ENCODE data around the gene FNIP2.

DNA sequence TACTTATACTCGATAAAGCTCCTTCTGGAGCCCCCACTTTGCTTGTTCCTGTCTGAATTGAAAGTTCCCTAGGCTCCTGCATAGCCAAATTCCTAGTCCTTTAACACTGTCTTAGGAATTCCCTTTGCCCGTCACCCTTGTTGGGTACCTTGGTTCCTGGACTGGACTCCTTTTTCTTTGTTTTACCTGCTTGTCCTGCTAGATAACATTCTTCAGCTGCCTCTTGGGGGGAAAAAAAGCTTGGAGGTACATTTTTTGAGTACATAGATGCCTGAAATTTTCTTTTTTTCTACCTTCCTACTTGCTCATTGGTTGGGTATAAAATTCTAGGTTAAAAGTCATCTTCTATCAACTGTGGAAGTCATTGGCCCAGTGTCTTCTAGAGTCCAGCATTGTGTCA is 179.2 kb downstream of the FNIP2 start:
- TF ChIP-seq, protein P1, sequence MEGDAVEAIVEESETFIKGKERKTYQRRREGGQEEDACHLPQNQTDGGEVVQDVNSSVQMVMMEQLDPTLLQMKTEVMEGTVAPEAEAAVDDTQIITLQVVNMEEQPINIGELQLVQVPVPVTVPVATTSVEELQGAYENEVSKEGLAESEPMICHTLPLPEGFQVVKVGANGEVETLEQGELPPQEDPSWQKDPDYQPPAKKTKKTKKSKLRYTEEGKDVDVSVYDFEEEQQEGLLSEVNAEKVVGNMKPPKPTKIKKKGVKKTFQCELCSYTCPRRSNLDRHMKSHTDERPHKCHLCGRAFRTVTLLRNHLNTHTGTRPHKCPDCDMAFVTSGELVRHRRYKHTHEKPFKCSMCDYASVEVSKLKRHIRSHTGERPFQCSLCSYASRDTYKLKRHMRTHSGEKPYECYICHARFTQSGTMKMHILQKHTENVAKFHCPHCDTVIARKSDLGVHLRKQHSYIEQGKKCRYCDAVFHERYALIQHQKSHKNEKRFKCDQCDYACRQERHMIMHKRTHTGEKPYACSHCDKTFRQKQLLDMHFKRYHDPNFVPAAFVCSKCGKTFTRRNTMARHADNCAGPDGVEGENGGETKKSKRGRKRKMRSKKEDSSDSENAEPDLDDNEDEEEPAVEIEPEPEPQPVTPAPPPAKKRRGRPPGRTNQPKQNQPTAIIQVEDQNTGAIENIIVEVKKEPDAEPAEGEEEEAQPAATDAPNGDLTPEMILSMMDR (IDR thresholded peaks at IDR 0.05; ENCODE audit: borderline replicate concordance, extremely low read depth, low read length, poor library complexity, severe bottlenecking), result no peak
- no peak for TF ChIP-seq EZH2 (IDR thresholded peaks at IDR 0.05; ENCODE audit: borderline replicate concordance, low read depth, low read length, severe bottlenecking)
